Osteocyte (in vitro differentiated cells): ENCODE data around the gene PHGDH. TPM values are rescaled to one million over a fixed set of nuclear protein-coding genes. Genes with fewer than 3 reads are reported as not detected.

ENCODE experiments used
- DNase-seq: peaks from one replicate; pipeline ENCODE4 v3.0.0; 2021; ENCODE audit warnings: mixed read lengths; ENCODE audit not compliant: unreplicated experiment; ENCODE audit errors: extremely low spot score
- H3K27ac Mint-ChIP-seq: one replicate; pipeline ENCODE4 v1.8.0; 2021; ENCODE audit warnings: mild to moderate bottlenecking, mixed read lengths; ENCODE audit not compliant: unreplicated experiment
- H3K27me3 Mint-ChIP-seq: one replicate; pipeline ENCODE4 v1.8.0; 2021; ENCODE audit warnings: mixed read lengths; ENCODE audit not compliant: unreplicated experiment
- H3K36me3 Mint-ChIP-seq: one replicate; pipeline ENCODE4 v1.8.0; 2021; ENCODE audit warnings: mixed read lengths; ENCODE audit not compliant: unreplicated experiment
- H3K4me1 Mint-ChIP-seq: one replicate; pipeline ENCODE4 v1.8.0; 2021; ENCODE audit warnings: mixed read lengths; ENCODE audit not compliant: unreplicated experiment
- H3K4me3 Mint-ChIP-seq: one replicate; pipeline ENCODE4 v1.8.0; 2021; ENCODE audit warnings: mild to moderate bottlenecking, moderate library complexity, mixed read lengths; ENCODE audit not compliant: unreplicated experiment
- H3K9me3 Mint-ChIP-seq: one replicate; pipeline ENCODE4 v1.8.0; 2021; ENCODE audit warnings: mixed read lengths; ENCODE audit not compliant: unreplicated experiment
- total RNA-seq: library from RNA; stranded (reverse); gene quantifications from 2 replicates; pipeline ENCODE4 v1.2.1, GENCODE V29; 2021
- TF ChIP-seq, protein P1 (sequence below): fragments of 200-600 bp; sonication (generic); IDR thresholded peaks from 2 replicates; pipeline ENCODE4 v1.5.0; 2021; ENCODE audit warnings: antibody characterized with exemption, mild to moderate bottlenecking, moderate library complexity

Gene PHGDH
- total RNA-seq, 1 donor from 2014 or later: 271 TPM

GRCh38 chr1:119720866-119721440 is 9.2 kb downstream of the PHGDH start:
- TF ChIP-seq, protein P1, sequence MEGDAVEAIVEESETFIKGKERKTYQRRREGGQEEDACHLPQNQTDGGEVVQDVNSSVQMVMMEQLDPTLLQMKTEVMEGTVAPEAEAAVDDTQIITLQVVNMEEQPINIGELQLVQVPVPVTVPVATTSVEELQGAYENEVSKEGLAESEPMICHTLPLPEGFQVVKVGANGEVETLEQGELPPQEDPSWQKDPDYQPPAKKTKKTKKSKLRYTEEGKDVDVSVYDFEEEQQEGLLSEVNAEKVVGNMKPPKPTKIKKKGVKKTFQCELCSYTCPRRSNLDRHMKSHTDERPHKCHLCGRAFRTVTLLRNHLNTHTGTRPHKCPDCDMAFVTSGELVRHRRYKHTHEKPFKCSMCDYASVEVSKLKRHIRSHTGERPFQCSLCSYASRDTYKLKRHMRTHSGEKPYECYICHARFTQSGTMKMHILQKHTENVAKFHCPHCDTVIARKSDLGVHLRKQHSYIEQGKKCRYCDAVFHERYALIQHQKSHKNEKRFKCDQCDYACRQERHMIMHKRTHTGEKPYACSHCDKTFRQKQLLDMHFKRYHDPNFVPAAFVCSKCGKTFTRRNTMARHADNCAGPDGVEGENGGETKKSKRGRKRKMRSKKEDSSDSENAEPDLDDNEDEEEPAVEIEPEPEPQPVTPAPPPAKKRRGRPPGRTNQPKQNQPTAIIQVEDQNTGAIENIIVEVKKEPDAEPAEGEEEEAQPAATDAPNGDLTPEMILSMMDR: no peak
- no peak for DNase-seq
- Mint-ChIP-seq H3K4me1 (peaks cover 13% of the 10 kb centered on the region), H3K36me3 (peaks cover 59% of the 10 kb centered on the region), H3K27me3 (no peaks in the 10 kb centered on the region), H3K27ac (no peak overlapping the region), H3K9me3 (no peaks in the 10 kb centered on the region), H3K4me3 (no peak overlapping the region)

DNA sequence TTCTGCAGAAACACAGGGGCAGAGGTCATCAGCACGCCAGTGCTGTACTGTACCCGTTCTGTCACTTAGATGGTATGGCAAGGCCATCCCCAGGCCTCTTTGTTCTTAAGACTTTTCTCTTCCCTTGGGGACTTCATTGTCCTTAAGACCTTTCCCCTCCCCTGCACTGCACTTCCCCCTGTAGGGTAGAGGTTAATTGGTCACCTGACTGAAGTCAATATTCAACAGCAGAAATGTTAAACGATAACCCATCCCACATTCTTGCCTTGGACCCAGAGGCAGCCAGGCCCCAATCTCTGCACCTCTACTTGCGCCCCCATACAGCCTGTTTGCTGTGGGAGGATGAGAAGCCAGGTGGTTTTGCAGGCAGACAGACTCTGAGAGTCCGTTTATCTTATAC is 10.2 kb downstream of the PHGDH start:
- TF ChIP-seq, protein P1: no peak
- peaks cover 8% of the 10 kb centered on the region for H3K4me1 Mint-ChIP-seq
- H3K9me3 Mint-ChIP-seq: no peaks in the 10 kb centered on the region
- H3K4me3 Mint-ChIP-seq: no peak overlapping the region
- no peak for DNase-seq
- no peaks in the 10 kb centered on the region for H3K27me3 Mint-ChIP-seq
- peaks cover 65% of the 10 kb centered on the region for H3K36me3 Mint-ChIP-seq
- H3K27ac Mint-ChIP-seq: no peak overlapping the region

- H3K27me3 Mint-ChIP-seq: no peaks in the 10 kb centered on the region
- no peaks in the 10 kb centered on the region for H3K4me1 Mint-ChIP-seq
- H3K36me3 Mint-ChIP-seq: peaks cover 86% of the 10 kb centered on the region
- H3K9me3 Mint-ChIP-seq: no peaks in the 10 kb centered on the region
- H3K27ac Mint-ChIP-seq: no peak overlapping the region
- DNase-seq: no peak
- TF ChIP-seq, protein P1: no peak
- no peak overlapping the region for H3K4me3 Mint-ChIP-seq
Measured at GRCh38 chr1:119724611-119725218, 13.0 kb downstream of the PHGDH start.

GRCh38 chr1:119725626-119726025 is 13.9 kb downstream of the PHGDH start:
- no peak overlapping the region for H3K4me3 Mint-ChIP-seq
- TF ChIP-seq, protein P1: no peak
- peaks cover 87% of the 10 kb centered on the region for H3K36me3 Mint-ChIP-seq
- H3K27me3 Mint-ChIP-seq: no peaks in the 10 kb centered on the region
- no peak overlapping the region for H3K27ac Mint-ChIP-seq
- no peaks in the 10 kb centered on the region for H3K9me3 Mint-ChIP-seq
- no peak for DNase-seq
- no peaks in the 10 kb centered on the region for H3K4me1 Mint-ChIP-seq

DNA sequence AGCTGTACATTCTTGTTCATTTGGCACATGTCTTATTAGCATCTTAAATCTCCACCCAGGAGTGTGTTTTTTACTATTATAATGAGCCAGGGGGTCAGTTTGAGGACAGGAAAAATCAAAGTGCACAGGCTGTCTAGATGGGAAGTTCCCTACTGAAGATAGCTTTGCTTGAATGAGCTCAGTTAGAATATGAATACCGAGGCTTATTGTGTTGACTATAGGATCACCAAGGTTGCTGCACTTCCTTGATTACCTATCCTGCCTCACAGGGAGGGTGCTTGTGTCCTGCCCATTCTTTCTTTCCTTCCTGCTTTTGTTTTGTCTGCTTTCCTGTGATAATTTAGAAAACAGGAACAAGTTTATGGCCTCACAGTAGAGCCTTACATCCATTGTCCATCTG is 16.3 kb downstream of the PHGDH start:
- no peak overlapping the region for H3K4me3 Mint-ChIP-seq
- TF ChIP-seq, protein P1: no peak
- H3K4me1 Mint-ChIP-seq: no peaks in the 10 kb centered on the region
- H3K9me3 Mint-ChIP-seq: no peaks in the 10 kb centered on the region
- no peaks in the 10 kb centered on the region for H3K27me3 Mint-ChIP-seq
- H3K36me3 Mint-ChIP-seq: peaks cover 81% of the 10 kb centered on the region
- DNase-seq: no peak
- no peak overlapping the region for H3K27ac Mint-ChIP-seq
